Spinal cord (tissue), 10 donors: ENCODE data around the gene RABEP1. TPM values are rescaled to one million over a fixed set of nuclear protein-coding genes. Genes with fewer than 3 reads are reported as not detected.
A peak's percentile ranks its signal among the peaks of the same experiment; 100 is the strongest.

Experiments used
- DNase-seq, 6 donors: peaks; one replicate each; pipeline versions ENCODE4 v3.0.0 to v3.0.0-alpha.2; 2013 to 2015; ENCODE audit warnings: low spot score in 6 of 6, low read depth in 4 of 6
- H3K27ac ChIP-seq: one replicate; pipeline ENCODE4 v1.5.1; 2013; ENCODE audit warnings: low read depth, low read length, control low read depth
- H3K27me3 ChIP-seq: one replicate; pipeline ENCODE4 v1.6.1; 2013; ENCODE audit warnings: low read length; ENCODE audit not compliant: control insufficient read depth, insufficient read depth
- H3K36me3 ChIP-seq: one replicate; pipeline ENCODE4 v1.6.1; 2013; ENCODE audit warnings: low read length; ENCODE audit not compliant: control insufficient read depth, insufficient read depth
- H3K4me1 ChIP-seq: one replicate; pipeline ENCODE4 v1.6.1; 2013; ENCODE audit warnings: low read length; ENCODE audit not compliant: control insufficient read depth, insufficient read depth
- H3K4me3 ChIP-seq: one replicate; pipeline ENCODE4 v1.5.1; 2013; ENCODE audit warnings: low read depth, low read length, control low read depth
- H3K9me3 ChIP-seq: one replicate; pipeline ENCODE4 v1.6.1; 2013; ENCODE audit warnings: low read length; ENCODE audit not compliant: control insufficient read depth, insufficient read depth
- WGBS: methylation state at CpG from one replicate; pipeline ENCODE4 v1.1.5; 2013; ENCODE audit warnings: missing lambda C conversion rate; ENCODE audit not compliant: insufficient coverage; 5-methylcytosine and 5-hydroxymethylcytosine counted together
- polyA plus RNA-seq, 2 donors: library from polyadenylated mRNA; unstranded; fragments of 120-200 nt; gene quantifications; one replicate each; pipeline ENCODE4 v1.2.1, GENCODE V29; 2013; ENCODE audit not compliant: insufficient read length in 2 of 2
- total RNA-seq, 2 donors: library from RNA; depleted of rRNA in 1 of 2; stranded (reverse); fragments of 120-200 nt in 1 of 2; fragments of >200 nt in 1 of 2; gene quantifications; one replicate each; pipeline versions ENCODE4 v1.2.3 to v1.2.4, GENCODE V29; 2013 to 2014
- donor health status: healthy.

RABEP1 gene
- total and polyA plus RNA-seq, 4 donors: 72.0 to 105 (median 87.3) TPM

DNA sequence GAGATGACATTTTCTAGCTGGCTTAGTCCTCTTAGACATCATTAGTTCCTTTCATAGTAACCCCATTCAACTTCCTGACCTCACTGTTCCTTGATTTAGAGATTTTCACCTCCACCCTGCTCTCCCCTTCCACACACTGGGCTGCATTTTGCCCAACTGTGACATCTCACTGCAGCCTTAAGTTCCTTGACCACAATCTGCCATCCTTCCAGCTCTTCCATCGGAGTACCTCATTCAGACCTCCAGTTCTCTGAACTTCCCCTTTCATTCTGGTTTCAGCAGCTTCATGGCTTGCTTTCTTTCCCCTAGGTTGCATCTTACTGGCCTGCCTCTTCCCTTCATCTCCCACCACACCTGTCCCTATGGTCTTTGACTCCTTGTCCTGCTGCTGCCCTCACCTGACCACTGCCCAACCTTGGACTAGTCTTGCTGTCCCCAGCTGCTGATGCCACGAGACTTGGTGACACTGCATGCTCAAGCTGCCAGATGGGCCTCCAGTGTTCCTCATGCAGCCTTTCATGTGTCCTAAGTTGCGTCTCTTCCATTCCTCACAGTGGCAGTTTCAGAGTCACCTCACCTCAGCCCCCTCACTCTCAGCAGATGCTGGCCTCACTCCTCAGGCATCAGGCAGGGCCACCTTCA, 96.6 kb downstream of the RABEP1 start:
- Histone ChIP-seq H3K27me3 (no peaks in the 10 kb centered on the region), H3K27ac (no peak overlapping the region), H3K4me1 (no peaks in the 10 kb centered on the region), H3K36me3 (peaks cover 64% of the 10 kb centered on the region), H3K4me3 (no peak overlapping the region), H3K9me3 (no peaks in the 10 kb centered on the region)
- WGBS: 98% methylated on average over 3 of the region's 3 CpGs
- DNase-seq: no peak

DNA sequence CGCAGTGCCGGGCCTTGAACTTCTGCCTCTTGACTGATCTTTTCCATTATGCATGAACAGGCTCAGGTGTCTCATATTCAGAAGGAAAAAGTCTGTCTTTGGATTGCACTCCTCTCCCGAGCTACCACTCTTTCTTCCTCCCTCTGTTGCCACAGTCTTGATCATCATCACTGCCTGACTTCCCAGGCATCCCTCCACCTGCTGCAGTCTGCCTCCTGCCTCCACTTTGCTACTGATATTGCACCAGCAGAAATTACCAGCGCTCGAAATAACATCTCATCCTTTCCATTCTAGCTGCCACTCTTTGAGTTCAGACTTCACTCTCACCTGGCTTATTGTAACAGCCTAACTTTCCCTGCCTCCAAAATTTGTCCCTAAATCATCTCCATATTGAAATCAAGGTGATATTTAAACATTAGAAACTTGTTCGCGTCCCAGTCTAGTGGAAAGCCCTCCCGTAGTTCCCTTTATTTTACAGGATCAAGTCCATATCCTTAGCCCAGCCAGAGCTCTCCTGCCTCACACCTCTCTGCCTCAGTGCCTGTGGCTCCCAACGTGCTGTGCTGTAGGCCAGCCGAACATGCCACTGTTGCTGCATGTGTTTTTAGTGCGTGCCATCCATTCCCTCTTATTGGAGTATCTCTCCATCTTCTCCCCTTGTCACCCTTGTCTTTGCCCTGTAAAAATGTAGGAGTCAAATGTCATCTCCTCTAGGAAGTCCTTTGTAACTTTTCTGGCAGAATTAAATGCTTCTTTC, 97.4 kb downstream of the RABEP1 start:
- 82% methylated on average over 7 of the region's 11 CpGs for WGBS
- no peaks in the 10 kb centered on the region for H3K27me3 ChIP-seq
- H3K4me1 ChIP-seq: no peaks in the 10 kb centered on the region
- H3K9me3 ChIP-seq: no peaks in the 10 kb centered on the region
- H3K4me3 ChIP-seq: no peak overlapping the region
- DNase-seq: no peak
- H3K36me3 ChIP-seq: peaks cover 56% of the 10 kb centered on the region
- no peak overlapping the region for H3K27ac ChIP-seq

DNA sequence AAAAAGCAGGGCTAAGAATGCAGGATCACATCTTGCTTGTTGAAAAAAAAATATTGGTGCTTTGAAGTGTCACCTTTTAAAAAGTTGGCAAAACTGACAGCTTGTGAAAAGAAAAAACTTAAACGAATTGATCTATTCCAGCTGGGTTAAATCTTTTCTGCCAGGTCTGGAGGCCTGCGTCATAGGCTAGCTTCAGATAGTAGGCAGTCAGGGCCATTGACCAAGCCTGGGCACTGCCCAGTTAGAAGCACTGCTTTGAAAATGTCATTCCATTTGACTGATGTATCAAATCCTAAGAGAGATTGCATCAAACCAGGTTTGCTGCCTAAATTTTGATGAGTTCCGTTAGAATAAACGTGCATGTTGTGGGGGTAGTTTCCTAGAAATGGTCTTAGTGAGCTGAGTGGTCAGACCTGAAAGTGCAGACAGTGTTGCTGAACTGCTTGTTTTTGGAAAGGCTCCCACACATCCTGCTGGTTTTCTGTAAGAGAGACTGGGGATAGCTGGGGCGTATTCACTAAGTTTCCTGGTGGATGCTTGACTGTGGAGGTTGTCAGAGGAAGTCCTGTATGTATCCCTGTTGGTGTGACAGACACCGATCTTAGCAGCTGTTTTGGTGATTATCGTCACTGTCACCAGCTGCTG, 98.5 kb downstream of the RABEP1 start:
- no peaks in the 10 kb centered on the region for H3K27me3 ChIP-seq
- H3K4me1 ChIP-seq: no peaks in the 10 kb centered on the region
- 84% methylated on average over 6 of the region's 7 CpGs for WGBS
- H3K4me3 ChIP-seq: no peak overlapping the region
- H3K27ac ChIP-seq: no peak overlapping the region
- peak in 1 of 6 donors; percentile 32 for DNase-seq
- H3K9me3 ChIP-seq: no peaks in the 10 kb centered on the region
- H3K36me3 ChIP-seq: peaks cover 49% of the 10 kb centered on the region

DNA sequence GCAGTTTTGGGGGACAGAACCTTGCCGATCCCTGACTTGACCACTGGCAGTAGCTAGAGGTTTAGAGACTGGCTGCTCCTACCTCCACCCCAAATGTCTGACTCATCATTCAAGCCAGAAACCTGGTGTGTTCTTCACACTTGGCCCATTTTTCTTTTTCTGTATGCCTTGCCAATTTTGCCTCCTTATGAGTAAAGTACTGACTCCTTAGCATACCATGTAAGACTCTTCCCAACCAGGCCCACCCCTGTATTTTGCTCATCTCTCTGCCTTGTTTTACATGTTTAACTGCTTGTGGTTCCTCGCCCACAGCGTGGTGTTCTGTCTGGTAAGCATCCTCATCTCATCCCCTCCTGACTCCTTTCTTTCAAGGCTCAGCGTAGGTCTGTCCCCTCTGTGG, 99.5 kb downstream of the RABEP1 start:
- Histone ChIP-seq H3K27me3 (no peaks in the 10 kb centered on the region), H3K27ac (no peak overlapping the region), H3K9me3 (no peaks in the 10 kb centered on the region), H3K4me1 (no peaks in the 10 kb centered on the region), H3K4me3 (no peak overlapping the region), H3K36me3 (peaks cover 49% of the 10 kb centered on the region)
- no peak for DNase-seq
- 98% methylated on average over 4 of the region's 4 CpGs for WGBS

DNA sequence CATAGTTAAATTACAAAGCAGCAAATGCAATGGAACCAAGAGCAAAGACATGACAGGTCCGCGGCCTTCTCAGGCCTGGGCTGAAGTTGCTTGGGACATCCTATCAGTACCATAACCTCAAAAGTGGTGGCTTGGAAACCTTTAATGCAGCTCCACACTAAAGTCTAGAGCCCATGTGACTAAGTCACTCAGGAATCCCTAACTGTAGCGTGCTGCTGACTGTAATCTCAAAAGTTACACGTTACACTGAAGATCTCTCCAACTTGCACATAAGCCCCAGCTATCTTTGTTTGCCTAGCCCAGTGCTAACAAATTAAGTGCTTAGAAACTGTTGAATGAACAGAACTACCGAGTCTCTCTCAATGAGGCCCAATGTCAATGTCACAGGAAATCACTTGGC, 109.6 kb downstream of the RABEP1 start:
- DNase-seq: no peak
- Histone ChIP-seq H3K9me3 (no peaks in the 10 kb centered on the region), H3K27me3 (no peaks in the 10 kb centered on the region), H3K4me3 (no peak overlapping the region), H3K36me3 (peaks cover 49% of the 10 kb centered on the region), H3K27ac (no peak overlapping the region), H3K4me1 (no peaks in the 10 kb centered on the region)
- WGBS: 88% methylated on average over 5 of the region's 5 CpGs

DNA sequence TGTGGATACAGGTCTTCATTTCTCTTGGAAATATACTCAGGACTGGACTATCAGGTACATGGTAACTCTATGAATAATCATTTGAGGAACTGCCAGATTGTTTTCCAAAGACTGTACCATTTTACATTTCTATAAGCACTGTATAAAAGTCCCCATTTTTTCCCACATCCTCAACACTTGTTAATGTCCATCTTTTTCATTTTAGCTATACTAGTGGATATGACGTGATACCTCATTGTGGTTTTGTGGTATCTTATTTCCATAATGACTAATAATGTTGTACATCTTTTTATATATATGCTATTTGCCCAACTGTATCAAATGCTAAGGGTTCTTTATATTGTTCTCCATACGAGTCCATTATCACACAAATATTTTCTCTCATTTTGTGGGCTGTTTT, 114.5 kb downstream of the RABEP1 start:
- no peak overlapping the region for H3K27ac ChIP-seq
- no peaks in the 10 kb centered on the region for H3K27me3 ChIP-seq
- WGBS: no CpG with 5 or more reads among the region's 2 CpGs
- no peaks in the 10 kb centered on the region for H3K9me3 ChIP-seq
- no peak for DNase-seq
- H3K36me3 ChIP-seq: peaks cover 51% of the 10 kb centered on the region
- no peaks in the 10 kb centered on the region for H3K4me1 ChIP-seq
- H3K4me3 ChIP-seq: no peak overlapping the region

DNA sequence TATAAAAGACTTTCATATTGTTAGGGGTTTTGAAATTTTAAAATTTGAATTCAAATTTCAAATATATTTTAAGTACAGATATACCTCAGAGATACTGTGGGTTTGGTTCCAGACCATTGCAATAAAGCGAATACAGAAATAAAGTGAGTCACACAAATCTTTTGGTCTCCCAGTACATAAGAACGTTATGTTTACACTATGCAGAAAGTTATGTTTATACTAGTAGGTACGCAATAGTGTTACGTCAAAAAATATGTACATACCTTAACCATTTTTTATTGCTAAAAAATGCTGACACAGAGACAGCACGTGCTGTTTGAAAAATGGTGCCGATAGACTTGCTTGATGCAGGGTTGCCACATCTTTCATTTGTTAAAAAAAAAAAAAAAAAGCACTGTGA, 117.7 kb downstream of the RABEP1 start:
- no peak for DNase-seq
- Histone ChIP-seq H3K27me3 (no peaks in the 10 kb centered on the region), H3K36me3 (peaks cover 41% of the 10 kb centered on the region), H3K4me1 (no peaks in the 10 kb centered on the region), H3K27ac (no peak overlapping the region), H3K4me3 (no peak overlapping the region), H3K9me3 (no peaks in the 10 kb centered on the region)
- WGBS: no CpG with 5 or more reads among the region's 6 CpGs

DNA sequence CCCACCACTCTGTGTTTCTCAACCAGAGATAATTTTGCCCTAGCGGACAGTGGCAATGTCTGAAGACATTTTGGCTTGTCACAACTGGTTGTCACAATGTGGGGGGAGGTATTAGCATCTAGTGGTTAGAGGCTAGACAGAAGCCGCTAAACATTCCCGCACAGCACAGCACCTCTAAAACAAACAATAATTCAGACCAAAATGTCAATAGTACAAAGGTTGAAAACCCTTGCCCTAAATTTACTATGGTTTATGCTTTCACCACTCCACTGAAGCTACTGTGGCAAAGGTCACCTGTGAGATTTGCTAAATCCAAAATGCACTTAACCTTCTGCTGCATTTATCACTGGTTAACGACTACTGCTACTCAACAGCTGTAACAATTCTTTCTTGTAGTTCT, 123.3 kb downstream of the RABEP1 start:
- H3K4me1 ChIP-seq: no peaks in the 10 kb centered on the region
- WGBS: 93% methylated on average over 2 of the region's 4 CpGs
- H3K9me3 ChIP-seq: no peaks in the 10 kb centered on the region
- no peak for DNase-seq
- no peak overlapping the region for H3K27ac ChIP-seq
- H3K27me3 ChIP-seq: no peaks in the 10 kb centered on the region
- H3K4me3 ChIP-seq: no peak overlapping the region
- peaks cover 32% of the 10 kb centered on the region for H3K36me3 ChIP-seq

DNA sequence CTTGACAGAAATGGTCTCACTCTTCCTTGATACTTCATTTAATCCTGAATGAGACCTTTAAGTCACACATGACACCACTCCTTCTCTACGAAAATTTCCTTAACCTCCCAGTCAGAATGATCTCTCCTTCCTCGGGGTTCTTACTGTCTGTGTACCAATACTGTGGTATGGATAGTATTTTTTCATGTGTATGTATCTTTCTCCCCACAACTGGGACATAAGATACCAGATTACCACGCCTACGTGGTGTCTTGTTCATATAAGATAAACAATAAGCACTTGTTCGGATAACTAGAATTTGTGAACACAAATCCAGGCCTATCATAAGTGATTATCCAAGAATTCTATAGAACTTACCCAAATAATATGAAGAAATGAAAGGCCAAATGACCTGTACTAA, 126.1 kb downstream of the RABEP1 start:
- Histone ChIP-seq H3K9me3 (no peaks in the 10 kb centered on the region), H3K4me1 (no peaks in the 10 kb centered on the region), H3K27ac (no peak overlapping the region), H3K36me3 (peaks cover 31% of the 10 kb centered on the region), H3K4me3 (no peak overlapping the region), H3K27me3 (no peaks in the 10 kb centered on the region)
- WGBS: 100% methylated on average over 1 of the region's 5 CpGs
- no peak for DNase-seq
